Naive thymus-derived CD4-positive, alpha-beta T cell (primary cell): ENCODE results near the gene TCP11L2. TPM values are rescaled to one million over a fixed set of nuclear protein-coding genes. Genes with fewer than 3 reads are reported as not detected.
A peak's percentile ranks its signal among the peaks of the same experiment; 100 is the strongest.

ENCODE experiments used
- ATAC-seq: fragments of 150-1000 bp; cut with Tn5 transposase; 2 replicates; pipeline ENCODE4 v1.10.0; 2021; ENCODE audit warnings: mild to moderate bottlenecking, moderate library complexity
- CTCF ChIA-PET: fragments of 350-600 bp; sonication (Branson Sonifier 250); formaldehyde crosslinking; loops from one replicate; lab custom pipeline; 2021; ENCODE audit warnings: antibody characterized with exemption; lab: Charles Lee
- POLR2A ChIA-PET: fragments of 350-600 bp; sonication (Branson Sonifier 250); formaldehyde crosslinking; loops from one replicate; lab custom pipeline; 2021; ENCODE audit warnings: antibody characterized with exemption, inconsistent platforms; lab: Charles Lee
- DNase-seq, 9 donors: peaks; one replicate each; pipeline versions ENCODE4 v3.0.0 to v3.0.0-alpha.2; 2020 to 2022; ENCODE audit warnings: mixed read lengths in 1 of 9
- H3K27ac ChIP-seq: one replicate; pipeline ENCODE4 v1.7.0; 2013; ENCODE audit warnings: mild to moderate bottlenecking, low read depth, low read length, moderate library complexity
- H3K27me3 ChIP-seq, 2 donors: one replicate each; pipeline ENCODE4 v1.7.0; 2013; ENCODE audit warnings: low read length in 2 of 2, mild to moderate bottlenecking in 2 of 2, moderate library complexity in 2 of 2; ENCODE audit not compliant: control insufficient read depth in 2 of 2, insufficient read depth in 2 of 2
- H3K36me3 ChIP-seq, 3 experiments: 1 replicate in 2 of 3; 2 replicates in 1 of 3; pipeline ENCODE4 v1.7.0; 2013; ENCODE audit warnings: low read length in 3 of 3, mild to moderate bottlenecking in 3 of 3, moderate library complexity in 1 of 3; ENCODE audit not compliant: insufficient read depth in 3 of 3, control insufficient read depth in 2 of 3
- H3K4me1 ChIP-seq, 2 donors: one replicate each; pipeline ENCODE4 v1.7.0; 2013; ENCODE audit warnings: low read length in 2 of 2, mild to moderate bottlenecking in 2 of 2, moderate library complexity in 1 of 2; ENCODE audit not compliant: control insufficient read depth in 2 of 2, insufficient read depth in 2 of 2
- H3K4me3 ChIP-seq: 2 replicates; pipeline ENCODE4 v1.7.0; 2013; ENCODE audit warnings: mild to moderate bottlenecking, low read length
- H3K9me3 ChIP-seq, 3 experiments: 1 replicate in 2 of 3; 2 replicates in 1 of 3; pipeline ENCODE4 v1.7.0; 2013; ENCODE audit warnings: low read length in 3 of 3; ENCODE audit not compliant: control insufficient read depth in 2 of 3
- H3K27ac Mint-ChIP-seq, 9 donors: one replicate each; pipeline ENCODE4 v1.8.0; 2020 to 2022; ENCODE audit warnings: mixed read lengths in 9 of 9, mild to moderate bottlenecking in 8 of 9, moderate library complexity in 5 of 9, inconsistent platforms in 2 of 9
- H3K27me3 Mint-ChIP-seq, 5 donors: one replicate each; pipeline ENCODE4 v1.8.0; 2021 to 2022; ENCODE audit warnings: mixed read lengths in 5 of 5, mild to moderate bottlenecking in 1 of 5
- H3K36me3 Mint-ChIP-seq, 5 donors: one replicate each; pipeline ENCODE4 v1.8.0; 2020 to 2022; ENCODE audit warnings: mixed read lengths in 5 of 5, mild to moderate bottlenecking in 3 of 5, inconsistent platforms in 1 of 5
- H3K4me1 Mint-ChIP-seq, 7 donors: one replicate each; pipeline ENCODE4 v1.8.0; 2020 to 2022; ENCODE audit warnings: mixed read lengths in 7 of 7, mild to moderate bottlenecking in 3 of 7, inconsistent platforms in 1 of 7
- H3K4me3 Mint-ChIP-seq, 10 donors: one replicate each; pipeline ENCODE4 v1.8.0; 2020 to 2022; ENCODE audit warnings: mild to moderate bottlenecking in 10 of 10, mixed read lengths in 10 of 10, moderate library complexity in 6 of 10, inconsistent platforms in 2 of 10
- H3K9me3 Mint-ChIP-seq, 11 donors: one replicate each; pipeline ENCODE4 v1.8.0; 2020 to 2022; ENCODE audit warnings: mixed read lengths in 11 of 11, mild to moderate bottlenecking in 4 of 11, inconsistent platforms in 1 of 11, moderate library complexity in 1 of 11
- intact Hi-C, 2 donors: fragments of 100-400 bp; cut with micrococcal nuclease; formaldehyde crosslinking; loops; one replicate each; pipeline ENCODE4 v1.15.1; 2023
- polyA plus RNA-seq, 2 donors: library from polyadenylated mRNA; unstranded; fragments of 300-500 nt; fragmentation: Illumina TruSeq; gene quantifications; one replicate each; pipeline ENCODE4 v1.2.3, GENCODE V29; 2021
- total RNA-seq, 6 experiments: library from RNA in 5 of 6; stranded (reverse) in 5 of 6; gene quantifications; 1 replicate in 5 of 6; 2 replicates in 1 of 6; pipeline ENCODE4 v1.2.3 and lab custom pipeline; 2021 to 2026

TCP11L2 gene
- total and polyA plus RNA-seq, 7 experiments from 2014 or later: 26.9 to 258 (median 133) TPM

DNA sequence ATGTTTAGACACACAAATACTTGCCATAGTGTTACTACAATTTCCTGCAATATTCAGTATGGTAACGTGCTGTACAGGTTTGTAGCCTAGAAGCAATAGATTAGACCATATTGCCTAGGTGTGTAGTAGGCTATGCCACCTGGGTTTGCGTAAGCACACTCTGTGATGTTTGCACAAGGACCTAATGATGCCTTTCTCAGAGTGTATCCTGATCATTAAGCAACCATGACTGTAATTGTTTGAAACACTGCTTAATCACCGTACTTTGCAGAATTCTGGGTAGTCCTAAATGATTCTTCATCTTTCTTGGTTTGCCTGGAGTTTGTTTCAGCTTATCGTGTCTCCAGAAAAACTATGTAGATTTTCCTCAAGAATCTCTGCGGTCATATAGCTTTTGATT lies 11.2 kb upstream of the TCP11L2 start:
- H3K27ac Mint-ChIP-seq: no peak overlapping the region
- H3K4me3 Mint-ChIP-seq: no peak overlapping the region

GRCh38 chr12:106292339-106292738 lies 10.2 kb upstream of the TCP11L2 start:
- no peak for DNase-seq
- Histone ChIP-seq H3K4me1 (peaks cover 0 to under 1% of the 10 kb centered on the region in 2 donors), H3K4me3 (no peak overlapping the region), H3K36me3 (no peaks in the 10 kb centered on the region), H3K9me3 (no peaks in the 10 kb centered on the region), H3K27me3 (no peaks in the 10 kb centered on the region), H3K27ac (no peak overlapping the region)
- intact Hi-C loops: no loop called here
- Mint-ChIP-seq H3K4me1 (peaks cover 2 to 4% (median 2%) of the 10 kb centered on the region in 7 donors), H3K27ac (no peak overlapping the region), H3K36me3 (no peaks in the 10 kb centered on the region), H3K9me3 (no peaks in the 10 kb centered on the region), H3K27me3 (no peaks in the 10 kb centered on the region), H3K4me3 (no peak overlapping the region)
- ChIA-PET CTCF (interaction anchor here (1.1 to 2.9 kb wide), 3 partner anchors 9 to 66 kb away, joined by 3 to 12 read pairs (median 3); no protein-coding TSS in a partner anchor), POLR2A (interaction anchor here (2.9 kb wide), 1 partner anchor 10 kb away, joined by 23 read pairs; the partner anchor contains the start of gene TCP11L2)
- no peak for ATAC-seq

More for the DNA sequence above, 11.2 kb upstream of the TCP11L2 start:
- H3K9me3 ChIP-seq: no peaks in the 10 kb centered on the region
- no peaks in the 10 kb centered on the region for H3K4me1 ChIP-seq
- H3K27ac ChIP-seq: no peak overlapping the region
- intact Hi-C loops: no loop called here
- Mint-ChIP-seq H3K4me1 (peaks cover 0 to 2% (median 0%) of the 10 kb centered on the region in 7 donors), H3K36me3 (no peaks in the 10 kb centered on the region), H3K9me3 (no peaks in the 10 kb centered on the region), H3K27me3 (no peaks in the 10 kb centered on the region)
- H3K36me3 ChIP-seq: no peaks in the 10 kb centered on the region
- H3K27me3 ChIP-seq: no peaks in the 10 kb centered on the region
- DNase-seq (no peak), ATAC-seq (no peak)
- ChIA-PET POLR2A (interaction anchor here (0.7 to 3.4 kb wide), 2 partner anchors 11 to 75 kb away, joined by 3 to 25 read pairs; partner anchors contain the start of gene TCP11L2), CTCF (interaction anchor here (1.3 to 2.9 kb wide), 3 partner anchors 9 to 15 kb away, joined by 3 to 12 read pairs (median 5); no protein-coding TSS in a partner anchor)
- no peak overlapping the region for H3K4me3 ChIP-seq

- POLR2A ChIA-PET: interaction anchor here (0.7 to 1.9 kb wide), 4 partner anchors 9 to 54 kb away, joined by 3 to 7 read pairs (median 5); no protein-coding TSS in a partner anchor
- peak overlapping the region in 1 of 9 donors; percentile 25 for H3K27ac Mint-ChIP-seq
- CTCF ChIA-PET: interaction anchor here (1.0 to 2.6 kb wide), 5 partner anchors 12 to 70 kb away, joined by 3 to 12 read pairs (median 7); no protein-coding TSS in a partner anchor
- no peak overlapping the region for H3K4me3 Mint-ChIP-seq
- no peaks in the 10 kb centered on the region for H3K9me3 Mint-ChIP-seq
- peaks cover 12 to 31% (median 22%) of the 10 kb centered on the region in 7 donors for H3K4me1 Mint-ChIP-seq
- no peak overlapping the region for H3K4me3 ChIP-seq
- H3K27ac ChIP-seq: no peak overlapping the region
- no peaks in the 10 kb centered on the region for H3K36me3 Mint-ChIP-seq
- no peaks in the 10 kb centered on the region for H3K9me3 ChIP-seq
- no peak for DNase-seq
- ATAC-seq: no peak
- peaks cover 0 to 12% of the 10 kb centered on the region in 2 donors for H3K4me1 ChIP-seq
- H3K27me3 ChIP-seq: no peaks in the 10 kb centered on the region
- H3K27me3 Mint-ChIP-seq: no peaks in the 10 kb centered on the region
- intact Hi-C loops: no loop called here
- no peaks in the 10 kb centered on the region for H3K36me3 ChIP-seq
These were observed 6.2 kb upstream of the TCP11L2 start for GRCh38 chr12:106296179-106296877.

- Mint-ChIP-seq H3K4me3 (no peak overlapping the region), H3K4me1 (peaks cover 15 to 37% (median 28%) of the 10 kb centered on the region in 7 donors), H3K27ac (peak overlapping the region in 3 of 9 donors; percentile 63 to 83 (median 81)), H3K27me3 (no peaks in the 10 kb centered on the region), H3K36me3 (no peaks in the 10 kb centered on the region), H3K9me3 (no peaks in the 10 kb centered on the region)
- Histone ChIP-seq H3K27me3 (no peaks in the 10 kb centered on the region), H3K4me1 (peaks cover 0 to 14% of the 10 kb centered on the region in 2 donors), H3K27ac (no peak overlapping the region), H3K4me3 (no peak overlapping the region), H3K9me3 (no peaks in the 10 kb centered on the region), H3K36me3 (no peaks in the 10 kb centered on the region)
- ChIA-PET POLR2A (interaction anchor here (0.6 to 1.9 kb wide), 8 partner anchors 8 to 70 kb away, joined by 3 to 7 read pairs (median 4); partner anchors contain the start of gene POLR3B), CTCF (interaction anchor here (0.8 to 2.6 kb wide), 6 partner anchors 13 to 70 kb away, joined by 3 to 12 read pairs (median 5); no protein-coding TSS in a partner anchor)
- DNase-seq (no peak), ATAC-seq (no peak)
- intact Hi-C loops: no loop called here
These were observed 5.5 kb upstream of the TCP11L2 start for GRCh38 chr12:106297075-106297474.

DNA sequence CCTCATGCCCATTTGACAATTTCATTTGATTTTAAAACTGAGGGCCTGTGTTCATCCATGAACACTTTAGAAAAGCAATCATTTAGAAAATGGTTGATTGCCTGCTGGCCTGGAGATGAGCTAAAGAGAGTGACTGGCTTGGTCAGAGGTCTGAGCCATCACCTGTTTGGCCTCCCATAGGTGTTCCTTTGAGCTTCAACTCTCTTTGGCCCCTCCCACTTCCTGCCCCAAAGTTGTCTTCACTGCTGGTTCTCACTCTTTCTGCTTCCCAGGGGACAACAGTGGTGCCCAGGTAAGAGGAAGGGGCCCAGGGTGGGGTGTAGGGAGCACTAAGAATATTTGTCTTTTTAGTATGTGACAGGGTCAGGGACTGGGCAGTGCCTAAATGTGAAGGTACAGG lies 4.9 kb upstream of the TCP11L2 start:
- POLR2A ChIA-PET: interaction anchor here (0.6 to 1.8 kb wide), 6 partner anchors 13 to 70 kb away, joined by 3 to 7 read pairs (median 4); partner anchors contain the start of gene POLR3B
- CTCF ChIA-PET: interaction anchor here (0.8 to 2.6 kb wide), 6 partner anchors 13 to 71 kb away, joined by 3 to 12 read pairs (median 5); no protein-coding TSS in a partner anchor

DNA sequence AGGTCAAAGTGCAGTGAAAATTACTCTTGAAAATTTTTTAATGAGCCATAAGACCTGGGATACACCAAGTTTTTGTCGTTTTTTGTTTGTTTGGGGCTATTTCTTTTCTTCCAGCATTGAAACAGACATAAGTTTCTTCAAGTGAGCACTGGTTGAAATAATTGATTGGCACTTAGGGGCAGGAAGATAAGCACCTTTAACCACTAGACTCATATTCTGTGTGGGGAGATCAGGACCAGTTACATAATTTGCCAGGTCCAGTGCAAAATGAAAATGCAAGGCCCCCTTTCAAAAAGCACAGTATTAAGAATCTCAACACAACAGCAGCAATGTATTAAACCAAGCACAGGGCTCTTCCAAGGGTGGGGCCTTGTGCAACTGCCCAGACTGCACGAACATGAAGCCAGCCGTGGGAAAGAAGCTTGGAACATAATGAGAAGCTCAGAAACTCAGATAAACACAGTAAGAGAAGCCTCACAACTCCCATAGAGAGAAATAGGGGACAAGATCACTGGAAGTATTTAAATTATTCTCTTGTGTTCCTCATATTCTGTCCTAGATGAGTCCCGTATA lies 3.2 kb upstream of the TCP11L2 start:
- Mint-ChIP-seq H3K4me3 (no peak overlapping the region), H3K9me3 (no peaks in the 10 kb centered on the region), H3K27ac (peak overlapping the region in 8 of 9 donors; percentile 6 to 100 (median 84)), H3K36me3 (peaks cover 0 to 4% (median 0%) of the 10 kb centered on the region in 5 donors), H3K27me3 (peaks cover 0 to 2% (median 0%) of the 10 kb centered on the region in 5 donors), H3K4me1 (peaks cover 20 to 48% (median 37%) of the 10 kb centered on the region in 7 donors)
- Histone ChIP-seq H3K4me3 (no peak overlapping the region), H3K36me3 (peaks cover 0 to 6% (median 0%) of the 10 kb centered on the region in 3 experiments), H3K9me3 (no peaks in the 10 kb centered on the region), H3K4me1 (peaks cover 7 to 21% of the 10 kb centered on the region in 2 donors), H3K27ac (no peak overlapping the region), H3K27me3 (no peaks in the 10 kb centered on the region)
- CTCF ChIA-PET: interaction anchor here (0.6 kb wide), 1 partner anchor 150 kb away, joined by 3 read pairs; no protein-coding TSS in a partner anchor
- POLR2A ChIA-PET: interaction anchor here (0.5 to 1.1 kb wide), 5 partner anchors 9 to 655 kb away, joined by 3 to 5 read pairs (median 3); no protein-coding TSS in a partner anchor
- no peak for DNase-seq
- intact Hi-C loops: no loop called here
- ATAC-seq: no peak

More for the DNA sequence above, 4.9 kb upstream of the TCP11L2 start:
- peaks cover 0 to under 1% (median 0%) of the 10 kb centered on the region in 3 experiments for H3K36me3 ChIP-seq
- no peaks in the 10 kb centered on the region for H3K36me3 Mint-ChIP-seq
- DNase-seq: no peak
- peaks cover 0 to 2% (median 0%) of the 10 kb centered on the region in 5 donors for H3K27me3 Mint-ChIP-seq
- no peaks in the 10 kb centered on the region for H3K9me3 Mint-ChIP-seq
- no peak overlapping the region for H3K27ac ChIP-seq
- H3K4me3 Mint-ChIP-seq: no peak overlapping the region
- H3K4me3 ChIP-seq: no peak overlapping the region
- peaks cover 0 to 14% of the 10 kb centered on the region in 2 donors for H3K4me1 ChIP-seq
- no peaks in the 10 kb centered on the region for H3K27me3 ChIP-seq
- H3K4me1 Mint-ChIP-seq: peaks cover 15 to 37% (median 28%) of the 10 kb centered on the region in 7 donors
- intact Hi-C loops: no loop called here
- ATAC-seq: no peak
- peak overlapping the region; percentile 15 to 83 (median 74) for H3K27ac Mint-ChIP-seq
- H3K9me3 ChIP-seq: no peaks in the 10 kb centered on the region
